GM12873 (cell line): ENCODE measurements around the gene ZNF511.
A peak's percentile ranks its signal among the peaks of the same experiment; 100 is the strongest.

Experiments
- TF ChIP-seq, protein P1 (sequence below): IDR thresholded peaks from 2 replicates; pipeline ENCODE4 v1.5.1; 2012; ENCODE audit warnings: low read depth, mild to moderate bottlenecking, moderate library complexity, low read length, control low read depth; ENCODE audit not compliant: insufficient read depth; ENCODE audit errors: missing control alignments

Gene ZNF511

DNA sequence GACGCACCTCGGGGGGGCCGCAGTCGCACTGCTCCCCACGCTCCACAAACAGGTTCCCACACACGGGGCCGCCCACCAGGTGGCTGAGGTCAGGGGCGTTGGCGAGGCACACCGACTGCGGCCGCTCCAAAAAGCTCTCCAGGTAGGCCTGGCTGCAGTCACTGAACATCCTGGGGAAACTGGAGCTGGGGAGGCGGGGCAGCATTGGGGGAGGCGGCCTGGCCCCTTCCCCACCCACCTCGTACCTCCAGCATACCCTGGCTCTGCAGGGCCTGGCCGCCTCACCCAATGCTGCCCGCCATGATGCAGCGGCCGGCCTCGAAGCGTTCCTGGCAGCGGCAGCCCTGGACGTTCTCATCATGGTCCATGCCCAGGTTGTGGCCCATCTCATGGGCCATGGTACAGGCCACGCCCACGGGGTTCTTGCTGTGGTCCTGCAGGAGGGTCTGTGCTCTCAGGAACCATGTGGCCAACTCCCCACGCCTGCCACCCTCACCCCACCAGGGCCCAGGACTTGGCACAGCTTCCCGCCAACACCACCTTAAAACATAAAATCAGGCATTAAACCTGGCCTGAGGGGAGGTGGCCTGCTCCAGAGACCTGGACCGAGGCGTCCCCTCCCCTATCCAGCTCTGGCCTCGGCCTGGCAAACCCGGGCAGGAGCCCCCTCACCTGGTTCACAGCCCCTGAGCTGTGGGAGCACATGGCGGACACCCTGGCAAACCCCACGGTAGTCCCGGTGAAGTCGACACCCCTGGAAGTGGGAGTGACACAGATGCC is 37.0 kb upstream of the ZNF511 start:
- TF ChIP-seq, protein P1, sequence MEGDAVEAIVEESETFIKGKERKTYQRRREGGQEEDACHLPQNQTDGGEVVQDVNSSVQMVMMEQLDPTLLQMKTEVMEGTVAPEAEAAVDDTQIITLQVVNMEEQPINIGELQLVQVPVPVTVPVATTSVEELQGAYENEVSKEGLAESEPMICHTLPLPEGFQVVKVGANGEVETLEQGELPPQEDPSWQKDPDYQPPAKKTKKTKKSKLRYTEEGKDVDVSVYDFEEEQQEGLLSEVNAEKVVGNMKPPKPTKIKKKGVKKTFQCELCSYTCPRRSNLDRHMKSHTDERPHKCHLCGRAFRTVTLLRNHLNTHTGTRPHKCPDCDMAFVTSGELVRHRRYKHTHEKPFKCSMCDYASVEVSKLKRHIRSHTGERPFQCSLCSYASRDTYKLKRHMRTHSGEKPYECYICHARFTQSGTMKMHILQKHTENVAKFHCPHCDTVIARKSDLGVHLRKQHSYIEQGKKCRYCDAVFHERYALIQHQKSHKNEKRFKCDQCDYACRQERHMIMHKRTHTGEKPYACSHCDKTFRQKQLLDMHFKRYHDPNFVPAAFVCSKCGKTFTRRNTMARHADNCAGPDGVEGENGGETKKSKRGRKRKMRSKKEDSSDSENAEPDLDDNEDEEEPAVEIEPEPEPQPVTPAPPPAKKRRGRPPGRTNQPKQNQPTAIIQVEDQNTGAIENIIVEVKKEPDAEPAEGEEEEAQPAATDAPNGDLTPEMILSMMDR, result no peak

DNA sequence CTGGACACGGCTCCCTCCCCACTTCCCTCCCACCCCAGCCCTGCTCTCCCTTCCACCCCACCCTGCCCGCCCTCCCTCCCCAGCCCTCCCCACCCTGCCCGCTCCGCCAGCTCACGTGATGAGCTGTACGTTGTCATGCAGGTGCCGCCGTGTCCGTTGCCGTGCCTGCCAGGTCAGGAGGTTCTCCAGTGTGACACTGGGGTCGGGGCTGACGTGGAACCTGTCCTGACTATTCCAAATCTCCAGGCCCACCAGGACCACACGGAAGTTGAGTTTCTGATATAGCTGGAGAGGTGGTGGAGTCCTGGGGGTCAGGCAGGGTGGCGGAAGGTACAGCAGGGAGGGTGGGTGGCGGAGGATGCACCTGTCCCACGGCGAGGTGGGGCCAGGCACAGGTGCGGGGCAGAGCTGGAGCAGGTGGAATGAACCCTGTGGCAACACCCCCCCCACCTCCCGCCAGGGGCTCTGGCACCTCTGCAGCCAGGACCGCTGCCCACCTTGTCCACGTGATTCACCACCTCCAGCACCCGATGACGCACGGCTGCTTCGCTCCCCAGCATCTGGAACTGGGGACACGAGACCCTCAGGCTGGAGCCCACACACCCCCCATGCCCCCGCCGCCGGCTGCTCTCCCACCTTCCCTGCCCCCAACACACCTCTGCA is 36.3 kb upstream of the ZNF511 start:
- TF ChIP-seq, protein P1, result no peak

DNA sequence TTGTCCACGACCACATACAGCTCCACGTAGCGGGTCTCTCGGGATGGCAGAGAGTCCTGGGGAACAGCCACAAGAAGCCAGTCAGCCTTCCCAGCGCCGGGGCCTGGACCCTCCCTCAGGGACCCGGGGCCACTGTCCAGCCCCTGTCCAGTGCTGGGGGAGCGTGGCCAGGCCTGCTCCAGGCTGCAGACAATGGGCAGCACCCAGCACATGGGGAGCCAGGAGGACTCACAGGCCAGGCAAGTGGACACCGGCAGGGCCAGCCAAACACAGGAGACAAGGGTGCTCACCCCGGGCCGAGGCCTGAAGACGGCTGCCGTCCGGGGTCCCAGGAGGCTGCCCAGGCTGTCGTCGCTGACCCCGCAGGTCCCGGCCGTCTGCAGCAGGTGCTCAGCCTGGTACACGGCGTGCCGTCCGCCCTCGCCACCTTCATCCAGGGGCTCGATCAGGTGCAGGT is 35.7 kb upstream of the ZNF511 start:
- TF ChIP-seq, protein P1, result no peak

DNA sequence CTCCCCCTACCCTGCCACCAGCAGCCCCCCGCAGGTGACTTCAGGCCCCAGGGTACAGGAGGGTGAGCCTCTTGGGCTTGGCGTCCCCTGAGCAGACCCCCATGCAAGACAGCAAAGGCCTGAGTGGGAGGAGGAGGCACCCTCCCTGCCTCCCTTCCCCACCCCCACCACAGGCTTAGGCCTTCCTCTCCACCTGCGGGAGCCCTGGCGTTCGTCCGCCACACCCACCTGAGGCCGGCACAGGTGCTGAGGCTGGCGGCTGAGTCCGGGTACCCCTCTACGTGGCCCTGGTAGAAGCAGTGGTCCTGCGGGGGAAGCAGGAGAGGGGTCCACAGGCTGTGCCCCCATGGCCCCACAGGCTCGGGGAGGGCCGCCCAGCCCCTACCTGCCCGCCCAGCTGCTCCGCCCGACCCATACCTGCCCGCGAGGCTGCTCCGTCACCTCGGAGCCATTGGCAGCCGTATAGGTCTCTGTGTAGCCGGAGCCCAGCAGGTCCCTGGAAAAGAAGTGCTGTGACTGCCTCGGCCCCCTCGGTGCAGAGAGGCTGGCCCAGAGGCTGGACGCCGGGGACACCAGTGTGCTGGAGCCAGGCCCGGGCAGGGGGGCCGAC is 35.1 kb upstream of the ZNF511 start:
- TF ChIP-seq, protein P1, result no peak

DNA sequence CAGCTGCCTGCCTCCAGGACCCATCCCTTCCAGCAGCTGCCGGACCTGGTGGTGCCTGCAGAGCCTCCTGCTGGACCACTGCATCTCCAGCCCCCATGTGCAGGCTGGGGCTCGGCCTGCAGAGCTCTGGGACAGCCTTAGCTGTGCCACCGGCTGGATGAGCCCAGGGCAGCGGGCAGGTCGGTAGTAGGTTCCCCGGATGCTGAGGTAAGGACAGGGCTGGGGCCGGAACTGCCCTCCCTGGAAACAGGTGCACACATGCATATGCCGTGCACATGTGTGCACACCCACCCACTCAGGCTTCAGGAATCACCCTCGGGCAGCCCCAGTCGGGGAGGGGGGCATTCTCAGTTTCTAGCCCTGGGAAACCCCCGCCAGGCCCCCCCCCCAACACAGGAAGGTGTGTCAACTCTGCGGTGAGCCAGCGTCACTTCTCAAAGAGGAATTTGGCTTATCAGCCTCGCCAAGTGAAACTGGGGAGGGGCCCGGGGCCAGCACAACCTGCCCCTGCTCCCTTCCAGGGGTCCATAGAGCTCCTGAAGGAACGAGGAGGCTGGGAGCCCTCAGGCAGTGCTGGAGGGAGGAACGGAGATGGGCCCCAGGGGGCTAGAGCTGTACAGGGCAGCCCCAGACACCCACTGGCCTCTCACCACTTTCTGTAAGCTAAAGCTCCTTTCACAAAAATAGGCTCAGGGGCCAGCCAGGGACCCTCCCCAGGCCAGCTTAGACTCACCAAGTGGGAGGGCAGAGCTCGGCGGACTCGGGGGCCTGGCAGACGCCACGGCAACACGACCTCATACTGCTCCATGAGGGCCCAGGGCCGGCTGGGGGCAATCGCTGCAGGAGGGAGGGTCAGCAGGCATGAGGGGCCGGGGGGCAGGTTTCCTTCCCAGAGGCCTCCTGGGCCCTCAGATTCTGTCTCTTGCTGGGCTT is 33.7 kb upstream of the ZNF511 start:
- TF ChIP-seq, protein P1, result no peak

DNA sequence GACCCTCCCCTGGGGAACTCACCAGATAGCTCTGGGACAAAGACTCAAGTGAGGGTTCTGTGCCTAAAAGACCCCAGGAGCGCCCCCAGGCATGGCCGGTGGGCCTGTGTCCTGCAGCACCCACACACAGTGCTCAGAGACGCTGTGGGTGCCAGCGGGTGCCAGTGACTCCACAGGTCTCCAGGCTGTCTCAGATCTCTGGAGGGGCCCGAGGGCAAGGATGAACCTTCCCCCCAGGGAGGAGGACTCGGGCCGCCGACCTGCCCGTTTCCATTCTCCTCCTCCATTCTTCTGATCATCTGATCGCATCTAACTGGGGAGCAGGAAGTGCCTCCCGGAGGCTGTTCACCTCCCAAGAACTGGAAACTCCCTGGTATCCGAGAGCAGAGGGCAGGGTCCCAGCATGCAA is 33.0 kb upstream of the ZNF511 start:
- TF ChIP-seq, protein P1, result peak; percentile 69

DNA sequence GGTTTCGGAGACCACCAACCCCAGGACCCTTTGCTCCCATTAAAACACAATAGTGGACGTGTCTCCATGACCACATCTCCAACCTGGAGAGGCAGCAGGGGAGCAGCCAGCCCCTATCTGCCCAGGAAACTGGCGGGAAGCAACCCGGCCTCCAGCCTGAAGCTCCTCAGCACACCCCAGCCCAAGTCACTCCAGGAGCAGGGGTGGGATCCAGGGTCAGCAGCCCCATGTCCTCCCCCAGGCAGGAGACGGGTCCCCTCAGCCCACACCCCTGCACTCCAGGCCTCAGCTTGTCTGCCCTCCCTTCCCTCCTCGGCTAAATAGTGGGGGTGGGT is 32.6 kb upstream of the ZNF511 start:
- TF ChIP-seq, protein P1, result no peak
